ENCODE measurements around the gene DEPDC5. TPM values are rescaled to one million over a fixed set of nuclear protein-coding genes. Genes with fewer than 3 reads are reported as not detected.

Gene DEPDC5
- total RNA-seq, 1 donor from 2014 or later, result 42.9 TPM

GRCh38 chr22:31882971-31883370 is 129.2 kb downstream of the DEPDC5 start:
- intact Hi-C loops (cut with micrococcal nuclease), result no loop called here

- intact Hi-C loops (cut with micrococcal nuclease), result no loop called here
These were observed 130.2 kb downstream of the DEPDC5 start for GRCh38 chr22:31883989-31884388.

- intact Hi-C loops (cut with micrococcal nuclease), result no loop called here
These were observed 137.7 kb downstream of the DEPDC5 start for GRCh38 chr22:31891366-31892079.

- intact Hi-C loops (cut with micrococcal nuclease), result no loop called here
These were observed 138.2 kb downstream of the DEPDC5 start for GRCh38 chr22:31892080-31892433.

- intact Hi-C loops (cut with micrococcal nuclease), result no loop called here
These were observed 139.6 kb downstream of the DEPDC5 start for GRCh38 chr22:31893460-31893859.

GRCh38 chr22:31895411-31896123 is 141.7 kb downstream of the DEPDC5 start:
- intact Hi-C loops (cut with micrococcal nuclease), result no loop called here

GRCh38 chr22:31896472-31896871 is 142.7 kb downstream of the DEPDC5 start:
- intact Hi-C loops (cut with micrococcal nuclease), result no loop called here

GRCh38 chr22:31897842-31898805 is 144.3 kb downstream of the DEPDC5 start:
- intact Hi-C loops (cut with micrococcal nuclease), result no loop called here

- intact Hi-C loops (cut with micrococcal nuclease), result no loop called here
These were observed 145.1 kb downstream of the DEPDC5 start for GRCh38 chr22:31898926-31899325.

GRCh38 chr22:31899669-31900068 is 145.8 kb downstream of the DEPDC5 start:
- intact Hi-C loops (cut with micrococcal nuclease), result no loop called here

- intact Hi-C loops (cut with micrococcal nuclease), result no loop called here
These were observed 147.7 kb downstream of the DEPDC5 start for GRCh38 chr22:31901388-31902137.

- intact Hi-C loops (cut with micrococcal nuclease), result no loop called here
These were observed 150.8 kb downstream of the DEPDC5 start for GRCh38 chr22:31904651-31905050.

GRCh38 chr22:31905356-31905755 is 151.5 kb downstream of the DEPDC5 start:
- intact Hi-C loops (cut with micrococcal nuclease), result no loop called here

GRCh38 chr22:31906086-31906485 is 152.3 kb downstream of the DEPDC5 start:
- intact Hi-C loops (cut with micrococcal nuclease), result no loop called here

GRCh38 chr22:31906569-31906968 is 152.8 kb downstream of the DEPDC5 start:
- intact Hi-C loops (cut with micrococcal nuclease), result no loop called here

GRCh38 chr22:31909977-31910376 is 156.2 kb downstream of the DEPDC5 start:
- intact Hi-C loops (cut with micrococcal nuclease), result no loop called here

GRCh38 chr22:31911565-31912406 is 158.0 kb downstream of the DEPDC5 start:
- intact Hi-C loops (cut with micrococcal nuclease), result no loop called here

- intact Hi-C loops (cut with micrococcal nuclease), result no loop called here
These were observed 158.6 kb downstream of the DEPDC5 start for GRCh38 chr22:31912407-31912743.

- intact Hi-C loops (cut with micrococcal nuclease), result no loop called here
These were observed 161.8 kb downstream of the DEPDC5 start for GRCh38 chr22:31915586-31915985.

GRCh38 chr22:31917227-31917921 is 163.6 kb downstream of the DEPDC5 start:
- intact Hi-C loops (cut with micrococcal nuclease), result no loop called here
